ENCODE results near the gene TNPO2. TPM values are rescaled to one million over a fixed set of nuclear protein-coding genes. Genes with fewer than 3 reads are reported as not detected.
"Not testable (repeated sequence)": the region's sequence is repeated elsewhere in the genome, so short reads cannot be mapped to it uniquely, and the experiment has no call there.

The TNPO2 gene
- total RNA-seq, 2 donors from 2014 or later, result 50.1 to 123 TPM

- intact Hi-C loops (cut with DNase I), result loop anchor here (10.0 kb wide), 1 partner anchor 74 kb away; the partner anchor contains the start of gene JUNB
- peak overlapping the region; percentile 75 to 83 for H3K4me3 ChIP-seq
- H3K4me1 ChIP-seq (replicated peaks), result peaks cover 11% of the 10 kb centered on the region
- H3K27me3 ChIP-seq (replicated peaks; ENCODE audit: insufficient read depth), result no peaks in the 10 kb centered on the region
- WGBS, result under 1% methylated on average over 25 of the region's 59 CpGs
- TF ChIP-seq POLR2AphosphoS5 (IDR thresholded peaks at IDR 0.05), result no peak
- TF ChIP-seq POLR2A (IDR thresholded peaks at IDR 0.05), result peak; percentile 5
- DNase-seq (ENCODE audit: low spot score), result no peak
- no peaks in the 10 kb centered on the region for H3K9me3 ChIP-seq
- peak overlapping the region; percentile 87 to 95 for H3K27ac ChIP-seq
- H3K36me3 ChIP-seq, result peaks cover 0 to 12% of the 10 kb centered on the region in 2 donors
Measured at GRCh38 chr19:12720851-12721655, 2.7 kb downstream of the TNPO2 start.

GRCh38 chr19:12720296-12720695 is 3.4 kb downstream of the TNPO2 start:
- Histone ChIP-seq H3K4me1 (replicated peaks) (peaks cover 11% of the 10 kb centered on the region), H3K27me3 (replicated peaks; ENCODE audit: insufficient read depth) (no peaks in the 10 kb centered on the region), H3K36me3 (peaks cover under 1 to 20% of the 10 kb centered on the region in 2 donors), H3K4me3 (peak overlapping the region in 1 of 2 donors; percentile 83), H3K9me3 (no peaks in the 10 kb centered on the region), H3K27ac (peak overlapping the region; percentile 87 to 95)
- TF ChIP-seq POLR2A (IDR thresholded peaks at IDR 0.05) (no peak), POLR2AphosphoS5 (IDR thresholded peaks at IDR 0.05) (no peak)
- TF ChIP-seq, protein P1, sequence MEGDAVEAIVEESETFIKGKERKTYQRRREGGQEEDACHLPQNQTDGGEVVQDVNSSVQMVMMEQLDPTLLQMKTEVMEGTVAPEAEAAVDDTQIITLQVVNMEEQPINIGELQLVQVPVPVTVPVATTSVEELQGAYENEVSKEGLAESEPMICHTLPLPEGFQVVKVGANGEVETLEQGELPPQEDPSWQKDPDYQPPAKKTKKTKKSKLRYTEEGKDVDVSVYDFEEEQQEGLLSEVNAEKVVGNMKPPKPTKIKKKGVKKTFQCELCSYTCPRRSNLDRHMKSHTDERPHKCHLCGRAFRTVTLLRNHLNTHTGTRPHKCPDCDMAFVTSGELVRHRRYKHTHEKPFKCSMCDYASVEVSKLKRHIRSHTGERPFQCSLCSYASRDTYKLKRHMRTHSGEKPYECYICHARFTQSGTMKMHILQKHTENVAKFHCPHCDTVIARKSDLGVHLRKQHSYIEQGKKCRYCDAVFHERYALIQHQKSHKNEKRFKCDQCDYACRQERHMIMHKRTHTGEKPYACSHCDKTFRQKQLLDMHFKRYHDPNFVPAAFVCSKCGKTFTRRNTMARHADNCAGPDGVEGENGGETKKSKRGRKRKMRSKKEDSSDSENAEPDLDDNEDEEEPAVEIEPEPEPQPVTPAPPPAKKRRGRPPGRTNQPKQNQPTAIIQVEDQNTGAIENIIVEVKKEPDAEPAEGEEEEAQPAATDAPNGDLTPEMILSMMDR (IDR thresholded peaks at IDR 0.05), result no peak
- WGBS, result 77% methylated on average over 10 of the region's 10 CpGs
- DNase-seq (ENCODE audit: low spot score), result no peak
- intact Hi-C loops (cut with DNase I), result loop anchor here (10.0 kb wide), 1 partner anchor 75 kb away; the partner anchor contains the start of gene JUNB

GRCh38 chr19:12715929-12716328 is 7.8 kb downstream of the TNPO2 start:
- intact Hi-C loops (cut with DNase I), result no loop called here
- Histone ChIP-seq H3K4me1 (replicated peaks) (peaks cover 5% of the 10 kb centered on the region), H3K36me3 (peaks cover 9 to 42% of the 10 kb centered on the region in 2 donors), H3K27ac (no peak overlapping the region), H3K4me3 (no peak overlapping the region), H3K9me3 (no peaks in the 10 kb centered on the region), H3K27me3 (replicated peaks; ENCODE audit: insufficient read depth) (no peaks in the 10 kb centered on the region)
- no peak for DNase-seq (ENCODE audit: low spot score)
- TF ChIP-seq POLR2A (IDR thresholded peaks at IDR 0.05), result no peak
- no peak for TF ChIP-seq POLR2AphosphoS5 (IDR thresholded peaks at IDR 0.05)
- TF ChIP-seq, protein P1 (IDR thresholded peaks at IDR 0.05), result no peak
- WGBS, result 98% methylated on average over 3 of the region's 3 CpGs

- intact Hi-C loops (cut with DNase I), result no loop called here
- peaks cover 9 to 51% of the 10 kb centered on the region in 2 donors for H3K36me3 ChIP-seq
- no peaks in the 10 kb centered on the region for H3K9me3 ChIP-seq
- H3K27me3 ChIP-seq (replicated peaks; ENCODE audit: insufficient read depth), result no peaks in the 10 kb centered on the region
- DNase-seq (ENCODE audit: low spot score), result no peak
- H3K4me3 ChIP-seq, result no peak overlapping the region
- TF ChIP-seq, protein P1 (IDR thresholded peaks at IDR 0.05), result no peak
- no peak for TF ChIP-seq POLR2A (IDR thresholded peaks at IDR 0.05)
- TF ChIP-seq POLR2AphosphoS5 (IDR thresholded peaks at IDR 0.05), result no peak
- WGBS, result 96% methylated on average over 15 of the region's 15 CpGs
- no peak overlapping the region for H3K27ac ChIP-seq
- no peaks in the 10 kb centered on the region for H3K4me1 ChIP-seq (replicated peaks)
Measured at GRCh38 chr19:12715102-12715501, 8.6 kb downstream of the TNPO2 start.

DNA sequence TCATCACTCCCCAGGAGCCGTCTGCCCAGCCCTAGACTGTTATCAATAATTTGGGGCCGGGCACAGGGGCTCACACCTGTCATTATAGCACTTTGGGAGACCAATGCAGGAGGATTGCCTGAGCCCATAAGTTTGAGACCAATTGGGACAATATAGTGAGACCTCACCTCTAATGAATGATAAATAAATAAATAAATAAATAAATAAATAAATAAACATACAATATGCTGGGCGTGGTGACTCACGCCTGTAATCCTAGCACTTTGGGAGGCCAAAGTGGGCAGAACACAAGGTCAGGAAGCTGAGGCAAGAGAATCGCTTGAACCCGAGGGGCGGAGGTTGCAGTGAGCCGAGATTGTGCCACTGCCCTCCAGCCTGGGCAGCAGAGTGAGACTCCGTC is 10.4 kb downstream of the TNPO2 start:
- H3K4me3 ChIP-seq; H3K27me3 ChIP-seq (replicated peaks; ENCODE audit: insufficient read depth); H3K27ac ChIP-seq; H3K4me1 ChIP-seq (replicated peaks); intact Hi-C loops (cut with DNase I); DNase-seq (ENCODE audit: low spot score); H3K9me3 ChIP-seq: not testable (repeated sequence)
- 94% methylated on average over 9 of the region's 9 CpGs for WGBS
- peaks cover 9 to 46% of the 10 kb centered on the region in 2 donors for H3K36me3 ChIP-seq
